Esophagus squamous epithelium (tissue), 4 donors: ENCODE data around the gene WWOX.

Source experiments
- POLR2A ChIP-seq, 4 donors: fragments of 450-650 bp; IDR thresholded peaks; one replicate each; pipeline ENCODE4 v1.6.1; 2017; ENCODE audit warnings: antibody characterized with exemption in 4 of 4, mild to moderate bottlenecking in 4 of 4, moderate library complexity in 3 of 4
- TF ChIP-seq, protein P1 (sequence below), 6 experiments: fragments of 450-650 bp in 4 of 6; fragments of 200-600 bp in 2 of 6; sonication (generic) in 2 of 6; IDR thresholded peaks; one replicate each; pipeline ENCODE4 v1.5.1; 2016 to 2019; ENCODE audit warnings: antibody characterized with exemption in 6 of 6, mild to moderate bottlenecking in 4 of 6, moderate library complexity in 4 of 6

- no peak for TF ChIP-seq POLR2A (IDR thresholded peaks at IDR 0.05)
- TF ChIP-seq, protein P1, sequence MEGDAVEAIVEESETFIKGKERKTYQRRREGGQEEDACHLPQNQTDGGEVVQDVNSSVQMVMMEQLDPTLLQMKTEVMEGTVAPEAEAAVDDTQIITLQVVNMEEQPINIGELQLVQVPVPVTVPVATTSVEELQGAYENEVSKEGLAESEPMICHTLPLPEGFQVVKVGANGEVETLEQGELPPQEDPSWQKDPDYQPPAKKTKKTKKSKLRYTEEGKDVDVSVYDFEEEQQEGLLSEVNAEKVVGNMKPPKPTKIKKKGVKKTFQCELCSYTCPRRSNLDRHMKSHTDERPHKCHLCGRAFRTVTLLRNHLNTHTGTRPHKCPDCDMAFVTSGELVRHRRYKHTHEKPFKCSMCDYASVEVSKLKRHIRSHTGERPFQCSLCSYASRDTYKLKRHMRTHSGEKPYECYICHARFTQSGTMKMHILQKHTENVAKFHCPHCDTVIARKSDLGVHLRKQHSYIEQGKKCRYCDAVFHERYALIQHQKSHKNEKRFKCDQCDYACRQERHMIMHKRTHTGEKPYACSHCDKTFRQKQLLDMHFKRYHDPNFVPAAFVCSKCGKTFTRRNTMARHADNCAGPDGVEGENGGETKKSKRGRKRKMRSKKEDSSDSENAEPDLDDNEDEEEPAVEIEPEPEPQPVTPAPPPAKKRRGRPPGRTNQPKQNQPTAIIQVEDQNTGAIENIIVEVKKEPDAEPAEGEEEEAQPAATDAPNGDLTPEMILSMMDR (IDR thresholded peaks at IDR 0.05), result no peak
Observed at GRCh38 chr16:79082970-79083369, 983.5 kb downstream of the WWOX start.
